OCI-LY7 (cell line): ENCODE data around the gene AIFM3. TPM values are rescaled to one million over a fixed set of nuclear protein-coding genes. Genes with fewer than 3 reads are reported as not detected.

Experiments
- BruUV-seq: library from RNA; stranded (reverse); fragments of 400-500 nt; replicated peaks from 2 replicates; lab custom pipeline; 2021; lab: Mats Ljungman, UMichigan
- CTCF ChIA-PET: fragments of 300-600 bp; sonication (Branson Sonifier 250); formaldehyde crosslinking; loops from one replicate; lab custom pipeline; 2022; ENCODE audit warnings: antibody characterized with exemption; ENCODE audit not compliant: unreplicated experiment; lab: Charles Lee
- POLR2A ChIA-PET: fragments of 300-600 bp; sonication (Branson Sonifier 250); formaldehyde crosslinking; loops from one replicate; lab custom pipeline; 2022; ENCODE audit warnings: antibody characterized with exemption; lab: Charles Lee
- DNase-seq: peaks from one replicate; pipeline ENCODE4 v3.0.0-alpha.2; 2015; ENCODE audit warnings: low spot score
- H2AFZ ChIP-seq: fragments of 200-600 bp; sonication (generic), shearing (Covaris generic); 2 replicates; pipeline ENCODE4 v1.6.1; 2014; ENCODE audit warnings: mild to moderate bottlenecking, antibody characterized with exemption, low read length, moderate library complexity
- H3K27ac ChIP-seq: fragments of 200-600 bp; sonication (generic); 2 replicates; pipeline ENCODE4 v1.5.1; 2014; ENCODE audit warnings: mixed run types, low read depth, mild to moderate bottlenecking, moderate library complexity, low read length, inconsistent platforms; ENCODE audit not compliant: poor library complexity, severe bottlenecking
- H3K36me3 ChIP-seq: fragments of 200-600 bp; sonication (generic); 2 replicates; pipeline ENCODE4 v1.6.1; 2014; ENCODE audit warnings: mild to moderate bottlenecking, antibody characterized with exemption, low read length, moderate library complexity, mixed read lengths; ENCODE audit not compliant: insufficient read depth
- H3K4me1 ChIP-seq: fragments of 200-600 bp; sonication (generic); 2 replicates; pipeline ENCODE4 v1.5.1; 2014; ENCODE audit warnings: mild to moderate bottlenecking, low read length; ENCODE audit not compliant: insufficient read depth, poor library complexity, severe bottlenecking
- H3K4me2 ChIP-seq: fragments of 200-600 bp; sonication (generic); 2 replicates; pipeline ENCODE4 v1.6.1; 2014; ENCODE audit warnings: mild to moderate bottlenecking, low read length
- H3K4me3 ChIP-seq: fragments of 200-600 bp; sonication (generic); 2 replicates; pipeline ENCODE4 v1.5.1; 2014; ENCODE audit warnings: mild to moderate bottlenecking, low read depth, low read length; ENCODE audit not compliant: poor library complexity, severe bottlenecking
- H3K79me2 ChIP-seq: fragments of 200-600 bp; sonication (generic); 2 replicates; pipeline ENCODE4 v1.6.1; 2016; ENCODE audit warnings: low read depth, mild to moderate bottlenecking, low read length, moderate library complexity, mixed read lengths; ENCODE audit not compliant: insufficient read depth
- H3K9me2 ChIP-seq: fragments of 200-600 bp; sonication (generic); 2 replicates; pipeline ENCODE4 v1.6.1; 2016; ENCODE audit warnings: mild to moderate bottlenecking, low read length, mixed read lengths; ENCODE audit not compliant: insufficient read depth
- H3K9me3 ChIP-seq: fragments of 200-600 bp; sonication (generic); 2 replicates; pipeline ENCODE4 v1.6.1; 2014; ENCODE audit warnings: mild to moderate bottlenecking, mixed run types, low read length, mixed read lengths
- H4K20me1 ChIP-seq: fragments of 200-600 bp; sonication (generic); 2 replicates; pipeline ENCODE4 v1.6.1; 2014; ENCODE audit warnings: mild to moderate bottlenecking, antibody characterized with exemption, low read length, moderate library complexity, mixed read lengths; ENCODE audit not compliant: insufficient read depth
- CTCF ChIP-seq: fragments of 200-600 bp; sonication (generic); conservative IDR thresholded peaks from 2 replicates; pipeline ENCODE4 v1.5.1; 2014; ENCODE audit warnings: mild to moderate bottlenecking, antibody characterized with exemption, low read length, moderate library complexity, mixed read lengths
- EZH2phosphoT487 ChIP-seq: fragments of 200-600 bp; sonication (generic); IDR thresholded peaks from 2 replicates; pipeline ENCODE4 v1.6.1; 2018; ENCODE audit warnings: low read depth, borderline replicate concordance, mild to moderate bottlenecking, mixed run types, antibody characterized with exemption, low read length, moderate library complexity, mixed read lengths
- intact Hi-C: fragments of 100-400 bp; cut with micrococcal nuclease; formaldehyde crosslinking; loops from one replicate; pipeline ENCODE4 v1.10.0; 2022; ENCODE audit not compliant: unreplicated experiment
- total RNA-seq, 2 experiments: library from RNA; depleted of rRNA in 1 of 2; stranded (reverse); fragments of >200 nt in 1 of 2; shearing (Covaris generic) in 1 of 2; gene quantifications; 2 replicates each; pipeline ENCODE4 v1.2.3, GENCODE V29; 2014 to 2022

Gene AIFM3
- total RNA-seq, 2 experiments from 2014 or later = 0.47 TPM; not detected in 1

- POLR2A ChIA-PET = interaction anchor here (1.1 kb wide), 1 partner anchor 16 kb away, joined by 3 read pairs; no protein-coding TSS in a partner anchor
- CTCF ChIA-PET = no interaction called here
- no peak overlapping the region for H3K4me3 ChIP-seq
Measured at GRCh38 chr22:20998411-20999336, 31.6 kb downstream of the AIFM3 start.

GRCh38 chr22:20999350-21000206 lies 32.5 kb downstream of the AIFM3 start:
- H3K4me2 ChIP-seq = peak overlapping the region; percentile 100
- peaks cover 30% of the 10 kb centered on the region for H3K79me2 ChIP-seq
- no peak for DNase-seq
- H4K20me1 ChIP-seq = no peaks in the 10 kb centered on the region
- no peak for TF ChIP-seq CTCF
- no peak for TF ChIP-seq EZH2phosphoT487
- H3K9me2 ChIP-seq = no peaks in the 10 kb centered on the region
- peaks cover 36% of the 10 kb centered on the region for H3K4me1 ChIP-seq
- intact Hi-C loops = loop anchor here (10.0 kb wide), 1 partner anchor 145 kb away; the partner anchor contains the start of genes PI4KA and SNAP29
- ChIA-PET POLR2A (no interaction called here), CTCF (interaction anchor here (0.7 kb wide), 1 partner anchor 252 kb away, joined by 3 read pairs; no protein-coding TSS in a partner anchor)
- BruUV-seq = no TSS peak
- peak overlapping the region; percentile 83 for H3K4me3 ChIP-seq
- no peaks in the 10 kb centered on the region for H3K9me3 ChIP-seq
- peaks cover 41% of the 10 kb centered on the region for H3K36me3 ChIP-seq
- no peak overlapping the region for H2AFZ ChIP-seq
- H3K27ac ChIP-seq = peak overlapping the region; percentile 0

More at GRCh38 chr22:20998411-20999336, 31.6 kb downstream of the AIFM3 start:
- Histone ChIP-seq H2AFZ (no peak overlapping the region), H3K4me2 (peak overlapping the region; percentile 14; the same call in 1 of the 2 replicates), H3K9me3 (no peaks in the 10 kb centered on the region), H3K27ac (peak overlapping the region; percentile 0), H4K20me1 (no peaks in the 10 kb centered on the region), H3K9me2 (no peaks in the 10 kb centered on the region), H3K36me3 (peaks cover 41% of the 10 kb centered on the region), H3K79me2 (peaks cover 25% of the 10 kb centered on the region), H3K4me1 (peaks cover 32% of the 10 kb centered on the region)
- no peak for DNase-seq
- no TSS peak for BruUV-seq
- intact Hi-C loops = no loop called here
- TF ChIP-seq CTCF (no peak), EZH2phosphoT487 (no peak)
